ENCODE measurements around the gene GPBP1. TPM values are rescaled to one million over a fixed set of nuclear protein-coding genes. Genes with fewer than 3 reads are reported as not detected.

Gene GPBP1
- total and polyA plus RNA-seq, 2 experiments from 2014 or later: 49.0 to 86.1 TPM

- H3K36me3 ChIP-seq (replicated peaks; ENCODE audit: insufficient read depth, low read depth): no peaks in the 10 kb centered on the region
- H3K4me2 ChIP-seq: no peak overlapping the region
- H3K9me3 ChIP-seq (ENCODE audit: low read depth): no peaks in the 10 kb centered on the region
- no peak for DNase-seq (ENCODE audit: low spot score)
- H3K9me2 ChIP-seq (replicated peaks; ENCODE audit: insufficient read depth): no peaks in the 10 kb centered on the region
- H3K4me3 ChIP-seq: no peak overlapping the region
- no peak overlapping the region for H2AFZ ChIP-seq
- no peaks in the 10 kb centered on the region for H3K27me3 ChIP-seq
- WGBS (ENCODE audit: low lambda C conversion rate, missing lambda C conversion rate): 69% methylated on average over 2 of the region's 2 CpGs
- TF ChIP-seq EZH2 (IDR thresholded peaks at IDR 0.05; ENCODE audit: borderline replicate concordance): no peak
- H3K27ac ChIP-seq: no peak overlapping the region
- peaks cover 97% of the 10 kb centered on the region for H4K20me1 ChIP-seq (ENCODE audit: insufficient read depth, poor library complexity, severe bottlenecking)
- peaks cover 100% of the 10 kb centered on the region for H3K79me2 ChIP-seq
- H3K4me1 ChIP-seq (ENCODE audit: insufficient read depth): no peaks in the 10 kb centered on the region
Observed at GRCh38 chr5:57209316-57210040, 35.6 kb downstream of the GPBP1 start.

GRCh38 chr5:57210633-57211032 lies 36.8 kb downstream of the GPBP1 start:
- Histone ChIP-seq H3K9me3 (ENCODE audit: low read depth) (no peaks in the 10 kb centered on the region), H3K36me3 (replicated peaks; ENCODE audit: insufficient read depth, low read depth) (no peaks in the 10 kb centered on the region), H4K20me1 (ENCODE audit: insufficient read depth, poor library complexity, severe bottlenecking) (peaks cover 95% of the 10 kb centered on the region), H3K27ac (no peak overlapping the region), H3K4me1 (ENCODE audit: insufficient read depth) (no peaks in the 10 kb centered on the region), H3K9me2 (replicated peaks; ENCODE audit: insufficient read depth) (no peaks in the 10 kb centered on the region), H3K4me3 (no peak overlapping the region), H3K4me2 (no peak overlapping the region), H2AFZ (no peak overlapping the region), H3K79me2 (peaks cover 100% of the 10 kb centered on the region), H3K27me3 (no peaks in the 10 kb centered on the region)
- TF ChIP-seq EZH2phosphoT487 (IDR thresholded peaks at IDR 0.05; ENCODE audit: low read depth, severe bottlenecking, unreplicated experiment) (no peak), EZH2 (IDR thresholded peaks at IDR 0.05; ENCODE audit: borderline replicate concordance) (no peak), CTCF (IDR thresholded peaks at IDR 0.05; ENCODE audit: poor library complexity) (no peak)
- DNase-seq (ENCODE audit: low spot score): no peak

- Histone ChIP-seq H3K9me2 (replicated peaks; ENCODE audit: insufficient read depth) (no peaks in the 10 kb centered on the region), H3K4me1 (ENCODE audit: insufficient read depth) (no peaks in the 10 kb centered on the region), H3K79me2 (peaks cover 100% of the 10 kb centered on the region), H3K4me3 (no peak overlapping the region), H3K27ac (no peak overlapping the region), H3K36me3 (replicated peaks; ENCODE audit: insufficient read depth, low read depth) (no peaks in the 10 kb centered on the region), H4K20me1 (ENCODE audit: insufficient read depth, poor library complexity, severe bottlenecking) (peaks cover 93% of the 10 kb centered on the region), H3K27me3 (no peaks in the 10 kb centered on the region), H2AFZ (no peak overlapping the region), H3K4me2 (no peak overlapping the region), H3K9me3 (ENCODE audit: low read depth) (no peaks in the 10 kb centered on the region)
- DNase-seq (ENCODE audit: low spot score): no peak
- TF ChIP-seq EZH2phosphoT487 (IDR thresholded peaks at IDR 0.05; ENCODE audit: low read depth, severe bottlenecking, unreplicated experiment) (no peak), CTCF (IDR thresholded peaks at IDR 0.05; ENCODE audit: poor library complexity) (no peak), EZH2 (IDR thresholded peaks at IDR 0.05; ENCODE audit: borderline replicate concordance) (no peak)
- 98% methylated on average over 5 of the region's 5 CpGs for WGBS (ENCODE audit: low lambda C conversion rate, missing lambda C conversion rate)
Observed at GRCh38 chr5:57211039-57211438, 37.2 kb downstream of the GPBP1 start.

- DNase-seq (ENCODE audit: low spot score): no peak
- H3K79me2 ChIP-seq: peaks cover 98% of the 10 kb centered on the region
- no peaks in the 10 kb centered on the region for H3K27me3 ChIP-seq
- no peaks in the 10 kb centered on the region for H3K9me3 ChIP-seq (ENCODE audit: low read depth)
- TF ChIP-seq EZH2 (IDR thresholded peaks at IDR 0.05; ENCODE audit: borderline replicate concordance): no peak
- no peak for TF ChIP-seq EZH2phosphoT487 (IDR thresholded peaks at IDR 0.05; ENCODE audit: low read depth, severe bottlenecking, unreplicated experiment)
- TF ChIP-seq CTCF (IDR thresholded peaks at IDR 0.05; ENCODE audit: poor library complexity): no peak
- H4K20me1 ChIP-seq (ENCODE audit: insufficient read depth, poor library complexity, severe bottlenecking): peaks cover 74% of the 10 kb centered on the region
- no peaks in the 10 kb centered on the region for H3K36me3 ChIP-seq (replicated peaks; ENCODE audit: insufficient read depth, low read depth)
- no peak overlapping the region for H3K4me3 ChIP-seq
- H3K9me2 ChIP-seq (replicated peaks; ENCODE audit: insufficient read depth): no peaks in the 10 kb centered on the region
- H3K4me2 ChIP-seq: no peak overlapping the region
- no peaks in the 10 kb centered on the region for H3K4me1 ChIP-seq (ENCODE audit: insufficient read depth)
- WGBS (ENCODE audit: low lambda C conversion rate, missing lambda C conversion rate): 92% methylated on average over 4 of the region's 4 CpGs
- no peak overlapping the region for H3K27ac ChIP-seq
- no peak overlapping the region for H2AFZ ChIP-seq
Observed at GRCh38 chr5:57215629-57216195, 41.9 kb downstream of the GPBP1 start.

Measured in hepatocyte (in vitro differentiated cells).